Lung microvascular endothelial cell (primary cell): ENCODE measurements around the gene LARP1B. TPM values are rescaled to one million over a fixed set of nuclear protein-coding genes. Genes with fewer than 3 reads are reported as not detected.
"Not testable (repeated sequence)": the region's sequence is repeated elsewhere in the genome, so short reads cannot be mapped to it uniquely, and the experiment has no call there.

Experiments used
- DNase-seq, 2 donors: peaks; one replicate each; pipeline versions ENCODE4 v3.0.0 to v3.0.0-alpha.2; 2010; ENCODE audit warnings: low read depth in 2 of 2
- total RNA-seq: library from RNA; depleted of rRNA; stranded (reverse); fragments of >200 nt; gene quantifications from 2 replicates; pipeline ENCODE4 v1.2.1, GENCODE V29; 2014

The LARP1B gene
- total RNA-seq, result 8.5 and 13.5 TPM in 2 replicates

GRCh38 chr4:128060699-128061565 lies at the start of gene LARP1B:
LARP1B (plus strand) TSS chr4:128061312; CDS start chr4:128074952, 13,640 bp downstream.
- peak; percentile 97 for DNase-seq

DNA sequence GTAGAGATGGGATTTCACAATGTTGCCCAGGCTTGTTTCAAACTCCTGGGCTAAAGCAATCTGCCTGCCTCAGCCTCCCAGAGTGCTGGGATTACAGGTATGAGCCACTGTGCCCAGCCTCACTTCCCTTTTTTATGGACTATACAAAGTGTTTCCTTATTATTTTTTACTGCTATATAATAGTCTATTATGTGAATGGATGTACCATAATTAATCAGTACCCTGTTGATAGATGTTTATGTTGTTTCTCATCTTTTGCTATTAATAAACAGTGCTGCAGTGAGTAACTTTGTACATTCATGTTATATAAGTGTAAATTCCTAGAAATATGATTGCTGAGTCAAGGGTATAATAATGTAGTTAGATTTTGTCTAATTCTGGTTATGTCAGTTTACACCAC lies 35.8 kb upstream of the LARP1B start:
- DNase-seq, result no peak

DNA sequence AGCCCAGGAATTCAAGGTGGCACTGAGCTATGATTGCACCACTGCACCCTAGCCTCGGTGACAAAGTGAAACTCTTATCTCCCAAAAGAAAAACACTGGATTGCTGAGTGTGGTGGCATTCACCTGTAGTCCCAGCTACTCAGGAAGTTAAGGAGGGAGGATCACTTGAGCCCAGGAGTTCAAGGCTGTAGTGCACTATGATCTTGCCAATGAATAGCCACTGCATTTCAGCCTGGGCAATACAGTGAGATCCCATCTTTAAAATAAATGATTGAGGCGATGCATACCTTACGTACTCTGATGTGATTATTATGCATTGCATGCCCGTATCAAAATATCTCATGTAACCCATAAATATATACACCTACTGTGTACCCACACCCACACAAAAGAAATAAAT lies 31.2 kb upstream of the LARP1B start:
- DNase-seq, result no peak

- no peak for DNase-seq
These were observed 29.2 kb upstream of the LARP1B start for GRCh38 chr4:128031756-128032384.

- no peak for DNase-seq
These were observed 21.5 kb upstream of the LARP1B start for GRCh38 chr4:128039568-128039967.

GRCh38 chr4:128047019-128047418 lies 14.1 kb upstream of the LARP1B start:
- DNase-seq, result not testable (repeated sequence)

DNA sequence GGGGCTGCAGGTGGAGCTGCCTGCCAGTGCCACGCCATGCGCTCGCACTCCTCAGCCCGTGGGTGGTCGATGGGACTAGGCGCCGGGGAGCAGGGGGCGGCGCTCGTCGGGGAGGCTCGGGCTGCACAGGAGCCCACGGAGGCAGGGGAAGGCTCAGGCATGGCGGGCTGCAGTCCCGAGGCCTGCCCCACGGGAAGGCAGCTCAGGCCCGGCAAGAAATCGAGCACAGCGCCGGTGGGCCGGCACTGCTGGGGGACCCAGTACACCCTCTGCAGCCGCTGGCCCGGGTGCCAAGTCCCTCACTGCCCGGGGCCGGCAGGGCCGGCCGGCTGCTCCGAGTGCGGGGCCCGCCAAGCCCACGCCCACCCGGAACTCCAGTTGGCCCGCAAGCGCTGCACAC lies 13.6 kb upstream of the LARP1B start:
- not testable (repeated sequence) for DNase-seq

- DNase-seq, result peak in 1 of 2 donors; percentile 26
These were observed 9.9 kb upstream of the LARP1B start for GRCh38 chr4:128051229-128051628.

DNA sequence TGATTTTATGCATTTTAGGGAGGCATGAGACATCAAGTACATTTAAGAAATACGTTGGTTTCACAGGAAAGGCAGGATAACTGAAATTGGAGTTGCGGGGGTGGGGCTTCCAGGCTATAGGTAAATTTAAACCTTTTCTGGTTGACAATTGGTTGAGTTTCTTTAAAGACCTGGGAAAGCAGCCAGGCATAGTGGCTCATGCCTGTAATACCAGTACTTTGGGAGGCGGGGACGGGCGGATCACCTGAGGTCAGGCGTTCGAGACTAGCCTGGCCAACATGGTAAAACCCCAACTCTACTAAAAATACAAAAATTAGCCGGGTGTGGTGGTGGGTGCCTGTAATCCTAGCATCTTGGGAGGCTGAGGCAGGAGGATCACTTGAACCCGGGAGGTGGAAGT lies 6.2 kb upstream of the LARP1B start:
- not testable (repeated sequence) for DNase-seq

- not testable (repeated sequence) for DNase-seq
These were observed 5.5 kb upstream of the LARP1B start for GRCh38 chr4:128055441-128056206.

DNA sequence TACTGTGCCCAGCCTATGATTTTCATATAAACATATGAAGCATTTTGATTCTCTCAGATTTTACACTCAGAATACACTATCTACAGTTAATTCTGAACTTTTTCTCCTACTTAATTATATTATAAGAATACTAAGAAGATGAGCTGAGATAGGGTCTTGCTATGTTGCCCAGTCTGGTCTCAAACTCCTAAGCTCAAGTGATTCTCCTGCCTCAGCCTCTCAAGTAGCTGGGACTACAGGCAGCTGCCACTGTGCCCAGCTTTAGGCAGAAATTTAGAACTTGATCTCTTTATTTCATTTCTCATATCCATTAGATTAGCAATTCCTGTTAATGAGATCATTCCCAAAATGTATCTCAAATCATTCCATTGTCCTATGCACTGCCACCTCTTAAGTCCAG lies 4.7 kb upstream of the LARP1B start:
- no peak for DNase-seq

GRCh38 chr4:128060121-128060698 lies 902 bp upstream of the LARP1B start:
- DNase-seq, result peak; percentile 8 to 9

DNA sequence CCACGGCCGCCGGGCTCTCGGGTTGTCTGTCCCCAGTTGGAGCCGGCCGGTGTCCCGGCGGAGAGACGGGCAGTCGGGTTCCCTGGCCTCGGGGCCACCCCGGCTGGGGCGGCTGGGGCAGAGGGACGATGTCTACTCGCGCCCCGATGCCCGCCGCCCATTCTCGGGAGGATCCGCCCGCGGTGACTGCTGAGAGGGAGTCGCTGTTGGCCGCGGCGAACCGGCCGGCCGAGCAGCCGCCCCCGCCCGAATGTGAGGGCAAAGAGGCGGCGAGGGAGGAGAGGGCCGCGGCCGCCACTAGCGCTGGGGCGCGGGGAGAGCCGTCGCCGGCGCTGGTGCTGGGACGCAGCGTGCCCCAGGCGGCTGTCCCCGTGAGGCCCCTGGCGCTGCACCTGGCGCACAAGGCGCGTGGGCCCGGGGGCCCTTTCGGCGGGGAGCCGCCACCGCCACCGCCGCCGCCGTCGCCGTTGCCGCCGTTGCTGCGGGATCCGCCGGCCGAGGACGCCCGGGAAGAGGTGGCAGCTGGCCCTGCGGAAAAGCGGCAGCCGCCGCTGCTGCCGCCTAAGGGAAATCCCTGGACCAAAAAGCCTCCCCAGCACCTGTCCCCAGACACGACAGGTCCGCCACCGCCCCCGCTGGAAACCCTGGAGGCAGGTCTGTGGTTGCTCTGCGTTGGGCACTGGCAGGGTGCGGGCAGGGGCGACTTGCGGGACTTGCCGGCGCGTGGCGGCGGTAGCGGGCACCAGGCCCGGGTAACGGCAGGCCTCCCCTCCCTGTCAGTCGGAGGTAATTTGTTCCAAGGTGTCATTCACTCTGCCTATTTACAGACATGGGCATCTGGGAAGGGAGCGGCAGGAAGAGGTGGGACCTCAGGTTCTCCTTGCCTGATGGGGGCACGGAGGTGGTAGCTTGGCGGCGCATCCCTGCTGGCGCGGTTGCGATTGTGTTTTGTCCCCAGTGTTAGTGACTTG lies 739 bp downstream of the LARP1B start:
- DNase-seq, result peak; percentile 53 to 63

- DNase-seq, result not testable (repeated sequence)
These were observed 5.3 kb downstream of the LARP1B start for GRCh38 chr4:128066453-128066820.

- peak; percentile 50 to 74 for DNase-seq
These were observed 7.8 kb downstream of the LARP1B start for GRCh38 chr4:128068918-128069317.

DNA sequence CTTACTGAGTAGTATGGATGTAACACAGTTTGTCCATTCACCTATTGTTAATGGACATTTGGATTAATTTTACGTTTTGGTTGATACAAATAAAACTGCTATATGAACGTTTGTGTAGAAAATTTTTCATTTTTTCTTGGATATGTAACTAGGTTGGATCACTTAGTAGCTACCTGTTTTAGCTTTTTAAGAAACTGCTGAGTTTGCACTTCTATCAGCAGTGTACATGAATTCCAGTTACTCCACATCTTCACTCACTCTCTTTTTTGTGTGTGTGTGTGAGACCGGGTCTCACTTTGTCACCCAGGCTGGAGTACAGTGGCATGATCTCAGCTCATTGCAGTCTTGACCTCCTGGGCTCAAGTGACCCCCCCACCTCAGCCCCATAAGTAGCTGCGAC lies 15.4 kb downstream of the LARP1B start:
- no peak for DNase-seq

- not testable (repeated sequence) for DNase-seq
These were observed 34.2 kb downstream of the LARP1B start for GRCh38 chr4:128095293-128095692.

- peak; percentile 9 to 12 for DNase-seq
These were observed 46.7 kb downstream of the LARP1B start for GRCh38 chr4:128107766-128108165.

GRCh38 chr4:128123036-128123435 lies 61.9 kb downstream of the LARP1B start:
- no peak for DNase-seq

- peak in 1 of 2 donors; percentile 48 for DNase-seq
These were observed 69.5 kb downstream of the LARP1B start for GRCh38 chr4:128130621-128131020.
